HG03571 (cell line): ENCODE measurements around the gene SIKE1.
"Not testable (repeated sequence)": the region's sequence is repeated elsewhere in the genome, so short reads cannot be mapped to it uniquely, and the experiment has no call there.

Source experiments
- ATAC-seq: cut with Tn5 transposase; IDR thresholded peaks from one replicate; pipeline ENCODE4 v1.9.1; 2021; ENCODE audit not compliant: unreplicated experiment

SIKE1 gene

GRCh38 chr1:114756009-114756892 is 24.2 kb downstream of the SIKE1 start:
- ATAC-seq, result peak; percentile 23

GRCh38 chr1:114755006-114755931 is 25.2 kb downstream of the SIKE1 start:
- ATAC-seq, result no peak

- not testable (repeated sequence) for ATAC-seq
These were observed 26.8 kb downstream of the SIKE1 start for GRCh38 chr1:114753702-114754101.

GRCh38 chr1:114753143-114753542 is 27.3 kb downstream of the SIKE1 start:
- ATAC-seq, result no peak

- ATAC-seq, result no peak
These were observed 29.7 kb downstream of the SIKE1 start for GRCh38 chr1:114750780-114751179.

DNA sequence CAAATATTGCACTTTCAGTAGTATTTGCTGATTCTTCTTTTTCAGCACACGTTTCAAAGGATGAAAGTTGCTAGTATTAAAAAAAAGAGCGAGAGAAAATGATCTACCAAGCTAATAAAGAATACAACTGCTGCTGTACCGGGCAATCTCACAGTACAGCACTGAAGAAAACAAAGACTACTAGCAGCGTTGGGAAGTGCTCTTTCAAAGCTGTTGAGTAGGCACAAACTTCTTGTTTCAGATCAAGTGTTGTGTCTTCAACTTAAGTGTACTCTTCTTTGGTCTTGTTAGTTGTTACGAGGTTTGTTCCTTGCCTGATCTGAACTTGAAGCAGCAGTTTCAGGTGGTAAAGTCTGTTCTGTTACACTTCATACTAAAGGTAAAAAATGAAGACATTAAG is 30.6 kb downstream of the SIKE1 start:
- no peak for ATAC-seq

- ATAC-seq, result no peak
These were observed 33.9 kb downstream of the SIKE1 start for GRCh38 chr1:114746450-114747121.

GRCh38 chr1:114745291-114745690 is 35.2 kb downstream of the SIKE1 start:
- no peak for ATAC-seq

DNA sequence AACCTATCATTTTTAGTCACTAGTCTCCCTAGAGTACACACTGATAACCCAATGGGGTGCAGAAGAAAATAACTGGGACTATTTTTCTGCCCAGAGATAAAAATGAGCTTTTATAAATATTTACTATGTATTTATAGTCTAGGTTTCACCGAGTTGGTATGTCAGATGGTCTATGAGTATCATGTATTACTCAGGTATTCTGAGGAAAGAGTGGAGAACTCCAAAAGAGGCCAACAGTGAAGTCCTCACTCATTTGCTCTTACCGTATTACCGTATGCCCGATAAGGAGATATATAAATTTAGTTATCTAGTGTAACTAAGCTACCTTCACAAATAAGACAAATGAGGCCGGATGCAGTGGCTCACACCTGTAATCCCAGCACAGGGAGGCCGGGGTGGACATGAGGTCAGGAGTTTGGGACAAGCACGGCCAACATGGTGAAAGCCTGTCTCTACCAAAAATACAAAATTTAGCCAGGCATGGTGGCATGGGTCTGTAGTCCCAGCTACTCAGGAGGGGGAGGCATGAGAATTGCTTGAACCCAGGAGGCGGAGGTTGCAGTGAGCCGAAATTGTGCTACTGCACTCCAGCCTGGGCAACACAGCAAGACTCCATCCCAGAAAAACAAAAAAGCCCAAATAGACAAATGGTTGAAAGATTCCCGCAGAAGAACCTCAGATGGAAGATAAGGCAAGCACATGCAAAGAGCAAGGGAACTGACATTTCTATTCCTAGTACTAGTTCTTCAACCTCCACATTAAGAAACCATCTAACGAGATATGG is 38.3 kb downstream of the SIKE1 start:
- ATAC-seq, result no peak

DNA sequence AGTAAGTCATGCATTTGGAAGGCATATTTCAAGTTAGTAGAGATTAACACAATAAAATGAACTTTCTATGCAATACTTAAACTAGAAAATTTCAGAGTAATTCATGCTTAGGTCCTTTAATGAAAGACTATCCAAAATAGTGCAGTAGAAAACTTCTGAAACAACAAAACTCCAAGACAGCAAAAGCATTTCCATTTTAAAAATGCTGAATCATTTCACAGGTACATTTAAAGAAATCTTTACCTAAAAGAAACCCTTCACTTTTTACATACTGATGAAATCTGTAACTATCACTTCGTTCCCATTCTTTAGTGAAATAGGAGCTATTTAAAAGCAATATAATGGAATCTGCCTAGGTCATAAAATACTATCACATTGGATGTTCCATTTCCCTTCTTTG is 40.2 kb downstream of the SIKE1 start:
- ATAC-seq, result no peak

DNA sequence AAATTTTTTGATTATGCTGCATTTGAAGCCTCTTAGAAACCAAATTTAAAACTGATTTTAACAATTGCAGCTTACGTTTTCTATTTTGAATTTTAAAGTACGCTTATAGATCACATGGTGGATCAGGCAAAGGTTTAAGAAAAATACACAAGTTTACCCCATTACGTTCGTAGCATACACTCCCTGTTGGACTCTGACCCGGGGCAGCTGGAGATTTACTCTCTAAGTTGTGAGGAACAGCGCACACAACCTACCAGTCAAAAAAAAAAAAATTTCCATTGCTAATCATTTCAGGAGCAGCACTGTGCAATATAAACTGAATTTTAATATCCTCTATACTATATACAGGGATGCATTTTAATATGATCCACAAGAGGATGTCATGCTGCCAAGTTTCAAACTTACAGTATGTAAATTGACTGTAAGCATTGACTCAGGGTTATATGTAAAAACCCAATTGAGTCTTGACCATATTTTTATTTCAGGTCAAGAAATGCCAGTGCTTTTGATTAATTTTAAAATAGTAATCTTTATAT is 43.1 kb downstream of the SIKE1 start:
- ATAC-seq, result no peak

DNA sequence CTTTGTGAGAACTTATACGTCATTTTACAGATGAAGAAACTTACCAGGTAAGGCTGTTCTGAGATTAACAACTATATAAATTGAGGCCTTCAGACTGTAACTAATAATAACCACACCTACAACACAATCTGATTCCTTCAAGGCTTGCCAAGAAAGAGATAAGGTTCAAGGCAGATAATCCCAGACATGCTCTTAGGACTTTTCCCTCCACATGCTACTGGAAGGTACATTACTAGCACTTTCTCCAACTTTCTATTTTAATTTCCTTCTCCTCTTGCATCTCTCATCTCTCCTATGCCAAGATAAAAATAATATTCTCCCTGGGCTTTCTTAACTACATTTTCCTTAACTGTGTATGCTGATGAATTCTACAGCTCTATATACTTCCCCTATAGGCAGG is 45.0 kb downstream of the SIKE1 start:
- ATAC-seq, result no peak

- ATAC-seq, result no peak
These were observed 50.7 kb downstream of the SIKE1 start for GRCh38 chr1:114729782-114730181.

DNA sequence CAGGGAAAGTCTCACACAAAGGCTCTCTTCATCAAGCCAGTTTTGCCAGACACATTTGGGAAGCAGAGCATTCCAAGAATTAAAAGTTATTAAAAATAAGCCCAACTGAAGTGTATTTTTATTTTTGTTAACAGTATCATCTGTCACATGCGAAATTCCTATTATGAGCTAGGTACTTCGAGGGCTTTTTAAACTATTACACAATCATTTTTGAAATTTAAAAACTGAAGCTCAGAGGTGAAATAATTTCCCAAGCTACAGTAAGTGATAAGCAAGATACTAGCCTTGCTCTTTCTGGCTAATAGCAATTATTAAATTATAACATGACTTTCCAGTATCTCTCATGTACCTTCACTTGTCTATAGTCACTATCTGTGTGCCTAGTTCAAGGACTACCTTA is 51.9 kb downstream of the SIKE1 start:
- no peak for ATAC-seq

GRCh38 chr1:114725230-114725629 is 55.3 kb downstream of the SIKE1 start:
- ATAC-seq, result no peak

- no peak for ATAC-seq
These were observed 56.6 kb downstream of the SIKE1 start for GRCh38 chr1:114723915-114724314.

DNA sequence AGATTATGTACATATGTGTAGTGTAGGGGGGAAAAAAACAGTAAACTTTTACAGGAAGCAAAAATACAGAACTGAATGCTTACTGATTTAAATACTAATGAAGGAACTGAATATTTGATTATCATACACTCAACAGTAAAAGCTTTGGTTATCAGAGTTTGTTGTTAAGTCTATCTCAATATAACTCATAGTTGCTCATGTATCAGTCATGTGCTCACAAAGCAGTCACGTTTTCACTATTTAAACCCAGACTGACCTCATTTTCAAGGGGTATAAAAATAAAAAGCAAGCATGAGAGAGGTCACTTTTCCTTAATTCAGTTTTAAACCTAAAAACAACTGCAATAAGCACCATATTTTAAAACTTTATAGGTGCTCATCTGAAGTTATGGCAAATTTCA is 57.0 kb downstream of the SIKE1 start:
- no peak for ATAC-seq

- no peak for ATAC-seq
These were observed 60.0 kb downstream of the SIKE1 start for GRCh38 chr1:114720492-114720891.
